Forelimb muscle (tissue), 1 donor: ENCODE results near the gene KCNH6. TPM values are rescaled to one million over a fixed set of nuclear protein-coding genes. Genes with fewer than 3 reads are reported as not detected.

Experiments
- DNase-seq: peaks from one replicate; pipeline ENCODE4 v3.0.0-alpha.2; 2013; ENCODE audit warnings: low read depth
- polyA plus RNA-seq: library from polyadenylated mRNA; unstranded; fragments of 120-200 nt; gene quantifications from one replicate; pipeline ENCODE4 v1.2.1, GENCODE V29; 2013; ENCODE audit not compliant: insufficient read length

KCNH6 gene
- polyA plus RNA-seq, 1 donor = not detected

GRCh38 chr17:63512896-63513644 is 10.1 kb upstream of the KCNH6 start:
- DNase-seq = no peak

- DNase-seq = no peak
Observed at GRCh38 chr17:63514477-63514876, 8.7 kb upstream of the KCNH6 start.

GRCh38 chr17:63514974-63515373 is 8.2 kb upstream of the KCNH6 start:
- no peak for DNase-seq

GRCh38 chr17:63515426-63515825 is 7.7 kb upstream of the KCNH6 start:
- DNase-seq = no peak

GRCh38 chr17:63516910-63517824 is 6.0 kb upstream of the KCNH6 start:
- no peak for DNase-seq

GRCh38 chr17:63517825-63518534 is 5.2 kb upstream of the KCNH6 start:
- no peak for DNase-seq

- DNase-seq = no peak
Observed at GRCh38 chr17:63519116-63519881, 3.9 kb upstream of the KCNH6 start.

GRCh38 chr17:63519972-63520882 is 2.9 kb upstream of the KCNH6 start:
- DNase-seq = no peak

GRCh38 chr17:63524051-63524450 is 893 bp downstream of the KCNH6 start:
- DNase-seq = no peak

GRCh38 chr17:63525190-63525946 is 2.2 kb downstream of the KCNH6 start:
- DNase-seq = no peak

- no peak for DNase-seq
Observed at GRCh38 chr17:63526861-63527260, 3.7 kb downstream of the KCNH6 start.

GRCh38 chr17:63528183-63528582 is 5.0 kb downstream of the KCNH6 start:
- DNase-seq = no peak

GRCh38 chr17:63529711-63530556 is 6.8 kb downstream of the KCNH6 start:
- DNase-seq = no peak

GRCh38 chr17:63530557-63531021 is 7.4 kb downstream of the KCNH6 start:
- DNase-seq = no peak

- DNase-seq = no peak
Observed at GRCh38 chr17:63531022-63531965, 8.1 kb downstream of the KCNH6 start.

GRCh38 chr17:63533433-63534077 is 10.4 kb downstream of the KCNH6 start:
- DNase-seq = no peak

GRCh38 chr17:63534078-63534570 is 11.0 kb downstream of the KCNH6 start:
- DNase-seq = no peak
